ENCODE measurements around the gene PICALM.
A peak's percentile ranks its signal among the peaks of the same experiment; 100 is the strongest.

Gene PICALM

DNA sequence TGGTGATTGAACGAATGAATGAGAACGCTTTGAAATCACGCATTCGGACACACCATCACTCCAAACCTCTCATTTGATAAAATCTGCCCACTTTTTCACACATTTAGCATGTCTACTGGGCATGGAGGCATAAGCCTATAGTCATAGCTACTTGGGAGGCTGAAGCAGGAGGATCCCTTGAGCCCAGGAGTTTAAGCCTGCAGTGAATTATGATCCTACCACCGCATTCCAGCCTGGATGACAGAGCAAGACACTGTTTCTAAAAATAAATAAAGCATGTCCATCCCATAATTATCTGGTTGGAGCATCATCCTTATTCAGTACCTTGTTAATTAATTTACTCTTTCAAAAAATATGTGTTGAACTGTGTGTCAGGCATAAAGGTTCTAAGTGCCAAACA lies 3.3 kb upstream of the PICALM start:
- DNase-seq: no peak

DNA sequence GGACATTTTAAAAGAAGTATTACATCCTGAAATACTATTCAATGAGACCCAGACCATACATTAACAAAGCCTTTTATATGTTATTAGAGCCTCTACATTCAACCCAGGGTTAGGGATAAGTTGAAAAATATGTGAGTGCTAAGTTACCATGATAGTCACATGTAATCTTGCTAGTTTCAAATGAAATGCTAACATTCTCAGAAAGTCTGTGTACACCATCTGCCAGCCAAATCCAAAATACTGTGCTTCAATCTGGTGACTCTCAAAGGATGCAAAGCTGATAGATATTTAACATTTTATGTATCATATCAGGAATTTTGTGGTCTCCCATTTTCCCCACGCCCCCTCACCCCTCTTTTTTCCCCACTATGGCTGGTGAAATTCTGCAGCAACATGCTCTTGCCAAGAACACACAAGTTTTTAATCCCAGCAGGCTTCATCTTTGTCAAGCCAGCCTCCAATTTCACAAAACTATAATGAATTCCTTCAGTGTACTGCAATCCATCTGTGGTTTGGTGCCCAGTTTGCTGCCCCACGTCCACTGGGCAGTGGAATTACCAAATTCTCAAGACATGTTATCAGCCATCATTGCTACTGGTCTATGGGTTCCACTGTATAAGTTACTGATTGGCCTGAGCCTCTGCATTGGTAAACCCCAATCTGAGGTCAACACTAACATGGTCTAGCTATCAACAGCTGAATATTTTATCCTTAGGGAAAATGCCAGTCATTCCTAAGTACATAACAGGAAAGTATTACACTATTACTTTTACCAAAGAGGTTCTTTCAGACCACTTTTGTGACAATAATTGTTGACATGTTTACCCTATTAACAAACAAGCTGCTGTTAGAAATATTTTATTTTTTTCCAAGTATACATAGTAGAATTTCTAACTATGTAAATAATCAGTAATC lies 1.5 kb upstream of the PICALM start:
- DNase-seq: no peak

DNA sequence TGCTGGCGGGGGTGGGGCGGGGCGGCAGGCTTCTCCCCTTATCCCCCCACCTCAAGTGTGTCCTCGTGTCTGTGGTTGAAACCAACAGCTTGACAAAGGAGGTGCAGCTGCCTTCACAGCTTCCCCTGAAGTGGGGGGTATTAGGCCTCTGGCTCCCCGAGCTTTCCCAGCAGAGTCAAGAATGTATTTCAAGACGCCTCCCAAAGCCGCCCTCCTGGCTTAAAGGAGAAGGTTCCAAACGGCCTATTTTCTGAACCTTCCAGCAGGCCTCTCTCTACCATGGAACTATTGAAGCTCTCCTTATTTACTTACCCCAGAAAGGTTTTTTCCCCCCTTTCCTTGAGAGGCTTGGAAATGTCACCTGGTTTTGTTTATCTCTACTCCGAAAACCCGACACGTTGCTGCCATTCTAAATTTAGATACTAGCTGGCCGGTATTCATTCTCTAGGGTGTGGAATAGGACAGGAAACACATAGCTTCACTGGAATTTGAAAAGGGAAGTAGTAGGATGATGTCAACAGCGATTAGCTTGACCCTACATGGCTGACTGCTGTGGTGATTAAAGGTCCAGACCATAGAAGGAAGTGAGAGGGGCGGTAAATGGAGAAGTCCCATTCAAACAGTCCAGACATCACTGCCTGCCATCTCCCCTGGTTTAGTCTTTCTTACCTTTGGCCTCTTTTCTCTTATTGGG lies 671 bp upstream of the PICALM start:
- DNase-seq: peak; percentile 29

DNA sequence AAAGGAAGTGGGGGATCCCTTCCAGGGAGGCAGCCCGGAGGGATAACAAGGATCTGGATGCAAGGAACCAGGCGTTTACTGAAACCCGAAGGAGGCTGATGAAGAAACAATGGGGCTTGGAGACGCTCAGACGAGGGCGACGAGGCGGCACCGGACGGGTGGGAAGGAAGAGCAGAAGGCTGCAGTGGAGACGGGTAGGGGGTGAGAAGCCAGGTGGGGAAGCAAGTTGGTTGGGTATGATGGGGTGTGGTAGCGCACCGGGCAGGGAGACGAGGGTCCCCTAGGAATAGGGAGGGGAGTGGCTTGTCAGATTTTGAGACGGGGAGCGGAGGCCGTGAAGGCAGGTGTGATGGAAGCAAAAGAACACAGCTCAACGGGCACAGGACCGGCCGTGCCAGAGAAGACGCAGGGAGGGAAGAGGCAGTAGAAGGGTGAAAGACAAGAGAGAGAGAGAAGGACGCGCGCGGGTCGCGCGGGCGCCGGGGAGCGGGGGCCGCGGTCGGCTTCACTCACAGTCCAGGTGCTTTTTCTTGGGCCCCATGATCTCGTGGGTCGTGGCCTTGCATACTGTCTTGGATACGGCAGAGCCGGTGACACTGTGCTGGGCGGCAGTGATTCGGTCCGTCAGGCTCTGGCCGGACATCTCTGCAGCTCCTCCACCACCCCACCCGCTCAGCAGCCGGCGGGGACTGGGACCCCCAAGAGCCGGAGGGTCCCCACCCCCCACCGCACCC lies 579 bp downstream of the PICALM start:
- no peak for DNase-seq

DNA sequence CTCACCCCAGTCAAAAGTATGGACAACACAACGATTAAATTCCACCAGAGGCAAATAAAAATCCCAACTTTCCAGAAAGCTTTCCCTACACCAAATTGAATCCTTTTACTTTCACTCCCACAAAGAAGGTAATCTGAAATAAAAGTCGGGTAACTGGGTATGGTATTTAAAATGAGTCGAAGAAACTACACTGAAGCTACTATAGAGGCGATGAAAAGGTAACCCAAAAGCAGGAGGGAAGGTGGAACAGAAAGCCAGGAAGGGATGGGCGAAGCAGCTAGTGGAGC lies 1.1 kb downstream of the PICALM start:
- no peak for DNase-seq

DNA sequence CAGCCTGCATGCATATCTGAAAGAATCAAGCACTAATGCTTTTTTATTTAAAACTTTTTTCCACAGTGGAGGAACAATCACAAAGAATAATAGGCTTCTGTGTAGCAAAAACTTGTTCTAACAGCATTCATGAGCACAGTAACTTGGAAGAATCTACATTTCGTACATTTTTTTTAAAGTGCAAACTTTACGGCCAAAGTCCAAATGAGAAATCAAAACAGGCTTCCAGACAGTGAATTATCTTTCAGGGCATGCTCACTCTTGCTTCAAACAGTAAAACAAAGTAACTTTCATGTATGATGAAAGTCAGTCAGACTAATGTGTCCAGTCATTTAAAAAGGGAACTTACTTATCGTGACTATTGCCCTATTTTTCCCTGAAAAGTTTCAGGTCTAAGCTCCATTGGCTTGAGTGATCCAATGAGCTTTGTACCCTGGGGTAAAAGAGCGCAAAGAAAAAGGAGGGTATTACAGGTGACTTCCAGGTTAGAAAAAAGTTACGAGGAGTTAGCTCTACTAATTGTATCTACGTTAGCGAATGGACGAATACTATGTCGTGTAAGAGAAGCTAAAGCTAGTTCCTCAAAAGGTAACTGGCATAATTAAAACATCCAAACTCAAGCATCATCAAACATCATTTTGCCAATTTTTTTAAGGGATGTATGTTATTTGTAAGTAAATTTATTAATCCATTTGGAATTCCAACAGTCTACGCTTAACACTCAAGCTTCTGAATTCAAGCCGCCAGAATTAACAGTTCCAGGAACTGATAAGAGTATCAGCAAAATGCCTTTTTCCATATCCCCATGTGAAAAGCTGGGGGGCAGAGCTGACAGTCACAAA lies 1.7 kb downstream of the PICALM start:
- DNase-seq: no peak

DNA sequence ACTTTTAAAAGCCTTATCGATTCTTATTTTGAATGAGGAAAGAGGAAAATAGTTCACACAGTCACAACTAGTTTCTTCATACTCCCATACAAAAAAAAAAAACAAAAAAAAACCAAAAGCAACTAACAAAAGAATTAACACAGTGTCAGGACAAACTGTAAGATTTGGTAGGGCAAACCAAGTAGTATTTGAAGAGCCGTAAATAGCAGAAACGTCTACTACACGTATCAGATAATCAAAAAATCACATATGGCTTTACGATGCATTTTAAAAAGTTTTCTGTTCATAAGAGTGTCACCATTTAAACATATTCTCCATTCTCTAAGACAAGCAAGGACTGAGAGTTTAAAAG lies 2.3 kb downstream of the PICALM start:
- DNase-seq: no peak

DNA sequence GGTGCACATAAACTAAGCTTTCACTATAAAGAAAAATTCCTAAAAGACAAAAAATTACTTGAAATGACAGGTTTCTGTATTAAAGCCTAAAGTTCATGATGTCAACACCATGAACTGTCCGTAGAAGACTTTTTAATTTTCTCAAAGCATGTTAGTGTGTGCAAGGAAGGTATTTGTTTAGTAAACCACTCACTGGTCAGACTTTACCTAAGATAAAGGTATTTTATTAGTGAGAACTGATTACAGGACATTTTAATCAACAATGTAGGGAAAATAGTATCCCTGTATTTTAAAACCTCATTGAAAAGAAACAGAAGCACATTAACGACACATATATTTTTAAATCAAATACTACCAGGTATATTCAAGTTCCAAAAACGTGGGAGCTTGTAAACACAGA lies 2.9 kb downstream of the PICALM start:
- DNase-seq: no peak

DNA sequence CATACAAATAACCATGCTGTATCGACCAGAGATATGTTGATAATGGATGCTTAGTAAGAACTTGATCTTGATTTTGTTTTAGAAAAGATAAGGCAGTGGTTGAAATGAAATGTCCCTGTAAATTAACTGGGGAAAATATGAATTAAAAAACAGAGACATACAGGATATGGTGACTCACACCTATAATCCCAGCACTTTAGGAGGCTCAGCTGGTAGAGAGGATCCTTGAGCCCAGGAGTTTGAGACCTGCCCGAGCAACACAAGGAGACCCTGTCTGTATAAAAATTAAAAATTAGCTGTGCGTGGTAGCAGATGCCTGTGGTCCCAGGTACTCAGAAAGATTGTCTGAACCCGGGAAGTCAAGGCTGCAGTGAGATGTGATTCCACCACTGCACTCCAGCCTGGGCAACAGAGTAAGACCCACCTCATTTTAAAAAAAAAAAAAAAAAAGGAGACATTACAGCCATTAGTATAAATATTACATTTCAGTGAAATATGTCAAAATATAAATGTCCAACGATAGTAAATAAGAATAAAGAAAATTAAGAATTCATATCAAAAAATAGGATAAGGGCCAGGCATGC lies 4.6 kb downstream of the PICALM start:
- no peak for DNase-seq

DNA sequence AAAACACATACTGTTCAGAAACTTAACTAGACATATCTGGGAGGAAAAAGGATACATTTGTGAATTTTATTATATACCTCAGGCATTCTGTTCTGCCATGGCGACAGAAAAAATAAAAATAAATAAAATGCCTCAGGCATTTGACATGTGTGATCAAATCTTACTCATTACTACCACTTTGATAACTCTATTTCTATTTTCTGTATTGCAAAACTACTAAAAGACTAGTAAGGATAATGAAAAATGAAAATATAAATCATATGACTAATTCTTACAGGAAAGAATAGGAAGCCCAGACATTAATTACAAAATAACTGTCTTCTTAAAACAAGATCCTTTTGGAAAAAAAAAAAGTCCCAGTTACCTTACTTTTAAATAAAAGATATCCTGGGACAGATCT lies 5.3 kb downstream of the PICALM start:
- no peak for DNase-seq

DNA sequence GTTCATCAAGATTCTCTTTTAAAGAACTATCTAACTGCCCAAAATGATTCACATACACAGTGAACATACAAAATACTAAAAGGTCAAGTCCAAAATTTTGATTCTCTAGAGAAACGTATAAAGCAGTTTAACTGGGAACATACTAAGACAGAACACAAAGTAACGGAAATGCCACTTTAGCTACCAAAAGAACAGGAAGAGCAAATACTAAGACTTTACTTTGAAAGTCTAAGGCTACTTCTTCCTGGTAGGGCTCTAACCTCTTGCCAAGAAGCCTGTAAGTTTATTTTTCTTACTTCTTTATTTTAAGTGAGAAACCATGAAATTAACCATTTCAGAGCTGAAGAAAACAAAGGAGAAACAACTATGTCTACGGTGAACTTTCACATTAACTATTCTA lies 6.2 kb downstream of the PICALM start:
- DNase-seq: no peak

DNA sequence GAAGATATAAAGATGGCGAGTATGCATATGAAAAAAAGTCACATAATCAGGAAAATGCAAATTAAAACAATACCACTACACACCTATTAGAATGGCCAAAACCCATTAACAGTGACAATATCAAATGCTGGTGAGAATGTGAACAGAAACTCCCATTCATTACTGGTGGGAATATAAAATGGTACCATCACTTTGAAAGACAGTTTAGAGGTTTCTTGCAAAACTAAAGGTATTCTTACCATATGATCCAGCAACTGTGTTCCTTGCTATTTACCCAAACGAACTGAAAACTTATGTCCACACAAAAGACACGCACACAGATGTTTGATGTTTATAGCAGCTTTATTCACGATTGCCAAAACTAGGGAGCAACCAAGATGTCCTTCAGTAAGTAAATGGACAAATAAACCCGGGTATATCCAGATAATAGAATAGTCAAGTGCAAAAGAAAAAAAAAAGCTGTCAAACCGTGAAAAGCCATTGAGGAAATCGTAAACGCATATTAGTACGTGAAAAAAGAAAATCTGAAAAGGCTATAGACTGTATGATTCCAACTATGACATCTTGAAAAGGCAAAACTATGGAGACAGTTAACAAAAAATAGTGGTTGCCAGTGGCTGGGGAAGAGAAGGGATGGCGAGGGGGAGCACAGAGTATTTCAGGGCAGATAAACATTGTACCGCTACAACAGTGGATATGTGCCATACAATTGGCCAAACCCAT lies 7.2 kb downstream of the PICALM start:
- no peak for DNase-seq

DNA sequence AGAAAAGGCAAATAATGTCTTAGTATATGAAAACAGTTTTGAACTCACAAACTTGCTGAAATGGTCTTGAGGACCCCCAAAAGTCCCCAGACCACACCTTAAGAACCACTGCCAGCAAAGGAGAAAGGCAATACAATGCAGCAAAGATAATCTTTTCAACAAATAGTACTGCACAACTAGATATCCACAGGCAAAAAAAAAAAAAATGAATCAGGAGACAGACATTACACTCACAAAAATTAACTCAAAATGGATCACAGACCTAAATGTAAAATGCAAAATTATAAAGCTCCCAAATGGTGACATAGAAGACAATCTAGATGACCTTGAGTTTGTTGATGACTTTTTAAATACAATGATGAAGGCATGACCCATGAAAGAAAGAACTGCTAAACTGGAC lies 8.3 kb downstream of the PICALM start:
- DNase-seq: no peak

DNA sequence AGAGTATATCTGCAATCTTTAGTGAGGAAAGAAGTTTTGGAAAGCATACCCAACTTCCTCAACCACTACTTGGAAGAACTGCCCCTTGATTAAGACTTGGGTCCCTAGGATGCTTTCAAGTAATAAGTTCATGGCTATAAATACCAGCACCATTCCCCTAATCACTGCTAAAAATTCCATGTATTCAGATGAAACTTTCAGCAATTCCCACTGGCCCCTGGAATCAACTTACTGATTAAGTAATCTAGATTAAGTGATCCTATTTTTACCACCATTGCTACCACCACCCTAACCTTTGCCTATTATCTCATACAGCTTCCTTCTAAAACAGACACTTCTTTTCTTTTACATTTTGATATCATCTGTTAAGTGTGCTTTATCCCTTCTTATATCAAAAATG lies 10.5 kb downstream of the PICALM start:
- DNase-seq: no peak

DNA sequence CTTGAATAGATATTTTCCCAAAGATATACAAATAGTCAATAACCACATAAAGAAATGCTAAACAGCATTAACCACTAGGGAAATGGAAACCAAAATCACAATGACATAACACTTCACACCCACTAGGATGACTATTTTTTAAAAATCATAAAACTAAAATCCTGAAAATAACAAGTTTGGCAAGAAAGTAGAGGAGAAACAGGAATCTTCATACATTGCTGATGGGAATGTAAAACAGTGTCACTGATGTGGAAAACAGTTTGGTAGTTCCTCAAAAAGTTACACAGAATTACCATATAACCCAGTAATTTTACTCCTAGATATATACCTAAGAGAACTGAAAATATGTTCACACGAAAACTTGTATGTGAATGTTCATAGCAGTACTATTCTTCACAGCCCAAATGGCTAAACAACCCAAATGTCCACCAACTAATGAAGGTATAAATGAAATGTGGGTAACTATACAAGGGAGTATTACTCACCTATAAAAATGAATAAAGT lies 12.5 kb downstream of the PICALM start:
- no peak for DNase-seq

DNA sequence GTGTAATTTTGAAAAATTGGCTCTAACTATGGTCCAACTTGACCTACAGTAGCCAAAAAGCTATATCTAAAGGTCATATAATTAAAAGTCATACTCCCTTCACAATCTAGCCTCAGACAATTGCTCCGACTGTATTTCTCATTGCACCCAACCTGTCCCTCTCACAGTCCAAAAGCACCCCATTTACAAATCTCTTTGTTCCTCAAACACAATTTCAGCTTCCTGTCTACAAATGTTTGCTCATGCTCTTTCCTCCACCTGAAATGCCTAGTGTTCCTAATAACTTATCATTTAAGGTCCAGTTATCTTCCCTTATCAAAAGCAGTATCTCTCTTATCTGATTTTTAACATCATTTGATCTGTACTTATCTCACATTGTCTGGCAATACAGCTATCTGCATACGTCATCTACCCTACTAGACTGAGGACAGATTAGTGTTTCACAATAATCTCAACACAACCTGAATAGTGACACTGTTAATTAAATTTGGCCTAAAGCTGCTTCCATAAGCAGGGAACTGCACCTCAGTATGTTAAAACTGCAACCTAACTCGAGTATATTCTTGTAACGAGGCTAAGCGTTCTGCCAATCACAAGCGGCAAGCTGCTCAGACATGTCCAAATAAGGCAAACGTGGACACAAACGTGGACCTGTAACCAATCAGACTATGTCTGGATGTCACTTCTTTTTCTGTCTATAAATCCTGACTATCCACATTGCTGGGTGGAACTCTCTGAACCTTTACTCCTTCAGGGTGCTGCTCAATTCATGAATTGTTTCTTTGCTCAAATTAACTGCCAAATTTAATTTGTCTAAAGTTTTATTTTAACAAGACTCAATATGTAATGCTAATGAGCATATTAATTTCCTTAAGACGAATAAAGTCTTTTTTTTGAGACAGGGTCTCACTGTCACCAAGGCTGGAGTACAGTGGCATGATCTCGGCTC lies 15.9 kb downstream of the PICALM start:
- no peak for DNase-seq

DNA sequence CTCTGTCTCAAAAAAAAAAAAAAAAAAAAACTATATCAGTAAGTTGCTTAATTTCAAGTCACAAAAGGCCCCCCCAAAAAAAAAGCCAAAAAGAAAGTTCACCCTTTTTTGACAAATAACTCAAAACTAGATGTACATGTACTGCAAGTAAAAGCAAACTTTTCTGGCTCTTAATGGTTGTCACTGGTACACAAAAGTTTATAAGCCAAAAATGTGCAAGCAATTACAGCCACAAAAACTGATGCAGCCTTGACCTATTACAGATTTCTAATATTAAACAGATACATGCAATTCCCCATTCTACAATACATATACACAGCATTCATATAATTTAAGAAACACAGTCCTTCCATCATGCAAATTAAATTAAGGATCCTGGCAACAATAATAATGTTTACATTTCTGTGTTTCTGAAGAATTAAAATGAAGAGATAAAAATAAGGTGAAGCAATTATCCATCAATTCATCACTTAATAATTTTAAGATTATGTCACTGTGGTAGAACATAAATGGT lies 18.6 kb downstream of the PICALM start:
- DNase-seq: no peak

DNA sequence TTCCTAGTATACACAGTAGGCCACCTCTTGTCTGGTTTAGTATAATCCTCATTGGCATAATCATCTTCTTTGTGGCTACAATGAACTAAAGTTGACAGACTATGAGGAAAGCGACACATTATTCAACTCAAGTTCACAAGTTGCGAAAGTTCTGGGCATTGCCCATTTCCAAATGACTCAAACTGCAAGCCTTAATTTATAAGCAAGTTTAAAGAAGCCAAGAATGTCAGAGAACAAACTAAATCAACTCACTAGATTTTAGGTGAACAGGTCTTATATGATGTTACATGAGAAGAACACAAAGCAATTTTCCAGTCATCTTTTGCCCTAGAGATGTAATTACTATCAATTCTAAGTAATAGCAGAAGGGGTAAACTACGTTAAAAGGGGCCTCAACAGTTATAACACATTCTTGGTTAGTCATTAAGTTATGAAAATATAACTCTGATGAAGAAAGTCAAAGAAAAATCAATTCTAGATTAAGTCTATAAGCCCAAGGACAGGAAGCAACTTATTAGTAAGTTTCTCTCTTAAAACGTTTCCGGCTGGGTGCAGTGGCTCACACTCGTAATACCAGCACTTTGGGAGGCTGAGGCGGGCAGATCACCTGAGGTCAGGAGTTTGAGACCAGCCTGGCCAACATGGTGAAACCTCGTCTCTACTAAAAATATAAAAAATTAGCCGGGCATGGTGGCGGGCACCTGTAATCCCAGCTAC lies 21.5 kb downstream of the PICALM start:
- no peak for DNase-seq

DNA sequence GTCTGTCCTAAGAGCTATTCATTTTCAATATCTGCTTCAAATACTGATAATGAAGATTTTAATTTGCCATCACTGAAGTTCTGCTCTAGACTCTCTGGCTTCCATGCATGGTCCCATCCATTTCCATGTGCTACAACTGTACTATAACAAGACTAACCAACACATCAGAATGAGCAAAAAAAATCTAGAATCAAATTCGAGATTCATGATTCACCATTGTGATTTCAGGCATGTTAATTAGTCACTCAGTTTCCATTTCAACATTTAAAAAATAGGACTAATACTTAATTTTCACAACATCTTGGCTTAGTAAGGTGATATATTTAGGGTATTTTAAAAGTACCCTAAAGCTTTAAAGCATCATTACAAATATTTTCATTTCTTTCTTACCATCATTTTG lies 22.8 kb downstream of the PICALM start:
- DNase-seq: no peak
